Measurements from ENCODE around the gene SMIM11. TPM values are rescaled to one million over a fixed set of nuclear protein-coding genes. Genes with fewer than 3 reads are reported as not detected.

Gene SMIM11
- total RNA-seq, 2 donors from 2014 or later: 4.4 to 20.0 TPM

DNA sequence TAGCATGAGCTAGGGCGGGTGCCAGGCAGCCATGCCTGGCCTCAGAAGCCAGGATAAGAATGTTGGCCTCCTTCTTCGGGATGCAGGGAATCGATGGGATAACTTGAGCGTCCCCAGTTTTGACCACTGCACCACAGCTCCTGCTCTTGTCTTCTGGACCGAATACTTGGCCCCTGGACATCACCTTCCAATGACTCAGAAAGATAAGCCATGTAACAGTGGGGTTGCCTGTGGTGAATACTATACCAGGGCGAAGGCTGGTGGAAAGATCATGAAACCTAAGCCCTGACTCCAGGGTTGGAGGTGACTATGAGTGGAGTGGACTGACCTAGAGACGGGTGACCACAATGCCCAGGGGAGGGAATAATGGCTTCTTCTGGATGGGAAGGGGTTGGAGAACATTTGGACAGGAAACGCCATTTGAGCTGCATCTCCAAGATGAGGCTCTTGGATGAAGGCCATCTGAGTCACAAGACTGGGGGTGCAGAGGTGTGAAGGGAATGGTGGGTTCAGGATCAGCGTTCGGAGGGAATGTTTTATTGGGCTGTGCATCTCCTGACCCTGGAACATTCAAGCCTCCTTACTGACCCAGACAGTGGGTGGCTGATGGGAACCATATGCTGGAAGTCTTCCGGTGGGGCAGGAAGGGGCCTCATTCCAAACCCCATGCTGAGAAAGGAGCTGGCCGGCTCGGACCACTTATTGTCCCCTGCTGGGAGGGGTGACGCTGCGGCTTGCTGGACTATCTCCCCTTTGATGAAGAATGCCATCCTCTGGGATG, 30.0 kb upstream of the SMIM11 start:
- H3K36me3 Mint-ChIP-seq (ENCODE audit: low read depth): no peaks in the 10 kb centered on the region
- no peak for ATAC-seq (replicated peaks)
- no peaks in the 10 kb centered on the region for H3K4me1 Mint-ChIP-seq
- peak overlapping the region; percentile 43 for H3K27ac Mint-ChIP-seq
- no peak overlapping the region for H3K4me3 Mint-ChIP-seq
- H3K27me3 Mint-ChIP-seq: peaks cover 7% of the 10 kb centered on the region
- no peaks in the 10 kb centered on the region for H3K9me3 Mint-ChIP-seq

DNA sequence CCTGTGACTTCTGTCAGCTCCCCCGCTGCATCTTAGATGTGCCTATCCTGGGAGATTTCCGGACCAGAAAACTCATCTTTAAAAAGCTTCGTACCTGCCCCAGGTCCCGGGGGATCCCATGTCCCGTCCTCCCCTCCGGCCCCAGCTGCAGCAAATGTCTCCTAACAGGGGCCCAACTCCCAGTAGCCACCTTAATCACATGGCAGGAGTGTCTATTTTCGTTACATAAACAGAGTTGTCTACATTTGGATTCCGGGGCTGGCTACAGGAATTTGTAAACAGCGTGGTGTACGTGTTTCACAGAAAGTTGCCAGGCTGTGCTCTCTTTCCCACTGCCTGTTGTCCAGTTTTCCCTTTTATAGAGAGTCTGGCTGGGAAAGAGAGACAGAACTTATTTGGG, 29.4 kb upstream of the SMIM11 start:
- Mint-ChIP-seq H3K27me3 (peaks cover 3% of the 10 kb centered on the region), H3K36me3 (ENCODE audit: low read depth) (no peaks in the 10 kb centered on the region), H3K9me3 (no peaks in the 10 kb centered on the region), H3K4me1 (no peaks in the 10 kb centered on the region), H3K4me3 (no peak overlapping the region), H3K27ac (no peak overlapping the region)
- ATAC-seq (replicated peaks): no peak

DNA sequence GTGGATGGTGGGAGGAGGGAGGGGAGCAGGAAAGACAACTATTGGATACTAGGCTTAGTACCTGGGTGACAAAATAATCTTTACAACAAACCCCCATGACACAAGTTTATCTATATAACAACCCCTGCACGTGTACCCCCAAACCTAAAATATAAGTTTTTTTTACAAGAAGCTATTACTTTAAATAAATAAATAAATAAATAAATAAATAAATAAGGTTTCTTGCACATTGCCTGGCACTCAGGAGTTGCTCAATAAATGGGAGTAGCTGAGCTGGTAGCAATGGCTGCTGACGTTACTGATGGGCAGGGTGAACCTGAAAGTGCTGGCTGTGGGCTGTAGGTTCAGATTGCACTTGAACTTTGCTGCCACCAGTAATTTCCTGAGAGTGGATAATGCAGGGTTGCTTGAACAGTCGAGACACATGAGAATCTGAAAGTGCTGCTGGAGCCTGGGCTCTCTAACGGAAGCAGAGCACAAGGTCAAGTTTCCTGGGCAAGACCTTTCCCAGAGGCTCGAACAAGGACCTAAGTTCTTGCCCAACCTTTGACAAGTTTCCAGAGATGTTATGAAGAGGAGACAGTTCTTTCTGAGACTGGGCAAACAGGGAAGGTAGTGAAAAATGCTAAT, 26.3 kb upstream of the SMIM11 start:
- Mint-ChIP-seq H3K9me3 (no peaks in the 10 kb centered on the region), H3K36me3 (ENCODE audit: low read depth) (no peaks in the 10 kb centered on the region), H3K27me3 (peaks cover 3% of the 10 kb centered on the region), H3K4me3 (no peak overlapping the region), H3K27ac (no peak overlapping the region), H3K4me1 (no peaks in the 10 kb centered on the region)
- no peak for ATAC-seq (replicated peaks)

DNA sequence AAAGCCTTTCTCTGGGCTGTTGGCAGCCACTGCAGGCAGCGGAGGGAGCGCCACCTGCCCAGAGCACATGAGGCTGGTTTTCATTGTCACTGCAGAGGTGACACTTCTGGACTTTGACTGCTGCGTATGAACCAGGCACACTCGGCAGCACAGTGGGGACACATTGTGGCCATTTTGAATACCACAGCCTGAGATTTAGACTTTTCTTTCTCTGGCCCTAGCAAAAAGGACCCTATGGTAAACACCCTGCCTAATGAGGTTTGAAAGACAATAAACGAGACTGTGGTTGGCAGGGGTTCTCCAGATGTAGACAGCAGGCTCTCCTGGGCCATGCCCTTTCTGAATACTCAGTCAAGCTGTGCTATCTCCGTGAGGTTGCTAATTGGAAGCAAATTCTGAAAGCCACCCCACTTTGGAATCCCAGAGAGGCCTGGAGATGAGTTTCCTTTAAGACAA, 23.5 kb upstream of the SMIM11 start:
- H3K4me3 Mint-ChIP-seq: no peak overlapping the region
- H3K27ac Mint-ChIP-seq: no peak overlapping the region
- H3K9me3 Mint-ChIP-seq: no peaks in the 10 kb centered on the region
- peaks cover 12% of the 10 kb centered on the region for H3K27me3 Mint-ChIP-seq
- H3K4me1 Mint-ChIP-seq: no peaks in the 10 kb centered on the region
- ATAC-seq (replicated peaks): peak; percentile 39
- H3K36me3 Mint-ChIP-seq (ENCODE audit: low read depth): no peaks in the 10 kb centered on the region

DNA sequence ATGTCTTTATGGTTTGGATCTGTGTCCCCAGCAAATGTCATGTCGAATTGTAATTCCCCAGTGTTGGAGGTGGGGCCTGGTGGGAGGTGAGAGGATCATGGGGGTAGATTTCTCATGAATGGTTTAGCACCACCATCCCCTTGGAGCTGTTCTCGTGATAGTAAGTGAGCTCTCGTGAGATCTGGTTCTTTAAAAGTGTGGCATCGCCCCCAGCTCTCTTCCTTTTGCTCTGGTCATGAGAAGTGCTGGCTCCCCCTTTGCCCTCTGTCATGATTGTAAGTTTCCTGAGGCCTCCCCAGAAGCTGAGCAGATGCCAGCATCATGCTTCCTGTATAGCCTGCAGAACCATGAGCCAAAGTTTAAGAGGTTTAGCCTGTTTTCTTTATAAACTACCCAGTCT, 22.8 kb upstream of the SMIM11 start:
- H3K27ac Mint-ChIP-seq: no peak overlapping the region
- H3K36me3 Mint-ChIP-seq (ENCODE audit: low read depth): no peaks in the 10 kb centered on the region
- H3K9me3 Mint-ChIP-seq: no peaks in the 10 kb centered on the region
- no peak for ATAC-seq (replicated peaks)
- peaks cover 17% of the 10 kb centered on the region for H3K27me3 Mint-ChIP-seq
- no peak overlapping the region for H3K4me3 Mint-ChIP-seq
- no peaks in the 10 kb centered on the region for H3K4me1 Mint-ChIP-seq

DNA sequence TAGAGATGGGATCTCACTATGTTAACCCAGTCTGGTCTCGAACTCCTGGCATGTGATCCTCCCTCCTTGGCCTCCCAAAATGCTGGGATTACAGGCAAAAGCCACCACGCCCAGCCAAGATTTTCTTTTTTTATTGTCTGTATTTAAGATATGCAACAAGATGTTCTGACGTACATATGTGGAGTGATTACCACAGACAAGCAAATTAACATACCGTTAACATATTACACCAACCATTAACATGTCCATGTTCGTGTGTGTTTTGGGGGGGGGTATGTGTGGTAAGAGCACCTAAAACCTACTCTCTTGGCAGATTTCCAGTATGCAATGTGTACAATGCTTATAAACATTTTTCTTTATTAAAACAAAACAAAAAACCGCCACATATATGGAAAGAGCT, 22.1 kb upstream of the SMIM11 start:
- no peak for ATAC-seq (replicated peaks)
- H3K27me3 Mint-ChIP-seq: peaks cover 18% of the 10 kb centered on the region
- no peaks in the 10 kb centered on the region for H3K9me3 Mint-ChIP-seq
- H3K27ac Mint-ChIP-seq: no peak overlapping the region
- H3K4me1 Mint-ChIP-seq: no peaks in the 10 kb centered on the region
- no peaks in the 10 kb centered on the region for H3K36me3 Mint-ChIP-seq (ENCODE audit: low read depth)
- no peak overlapping the region for H3K4me3 Mint-ChIP-seq

DNA sequence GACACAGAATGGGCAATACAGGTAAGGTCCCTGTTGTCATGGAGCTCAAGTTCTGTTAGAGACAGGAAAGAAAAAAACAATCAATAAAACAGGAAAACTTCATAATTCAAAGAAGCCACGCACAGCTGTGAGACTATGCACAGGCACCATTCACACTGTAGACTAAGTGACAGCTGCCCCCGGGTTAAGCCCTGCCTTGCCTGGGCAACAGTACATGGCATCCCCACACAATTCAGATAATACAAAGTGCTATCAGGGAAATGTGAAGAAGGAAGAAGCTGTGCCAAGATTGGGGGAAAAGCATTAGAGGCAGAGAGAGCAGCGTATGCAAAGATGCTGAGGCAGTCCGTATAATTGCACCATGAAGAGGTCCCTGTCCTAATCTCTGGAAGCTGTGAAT, 20.5 kb upstream of the SMIM11 start:
- no peaks in the 10 kb centered on the region for H3K36me3 Mint-ChIP-seq (ENCODE audit: low read depth)
- no peak for ATAC-seq (replicated peaks)
- no peak overlapping the region for H3K4me3 Mint-ChIP-seq
- no peak overlapping the region for H3K27ac Mint-ChIP-seq
- H3K27me3 Mint-ChIP-seq: peaks cover 26% of the 10 kb centered on the region
- no peaks in the 10 kb centered on the region for H3K4me1 Mint-ChIP-seq
- no peaks in the 10 kb centered on the region for H3K9me3 Mint-ChIP-seq

DNA sequence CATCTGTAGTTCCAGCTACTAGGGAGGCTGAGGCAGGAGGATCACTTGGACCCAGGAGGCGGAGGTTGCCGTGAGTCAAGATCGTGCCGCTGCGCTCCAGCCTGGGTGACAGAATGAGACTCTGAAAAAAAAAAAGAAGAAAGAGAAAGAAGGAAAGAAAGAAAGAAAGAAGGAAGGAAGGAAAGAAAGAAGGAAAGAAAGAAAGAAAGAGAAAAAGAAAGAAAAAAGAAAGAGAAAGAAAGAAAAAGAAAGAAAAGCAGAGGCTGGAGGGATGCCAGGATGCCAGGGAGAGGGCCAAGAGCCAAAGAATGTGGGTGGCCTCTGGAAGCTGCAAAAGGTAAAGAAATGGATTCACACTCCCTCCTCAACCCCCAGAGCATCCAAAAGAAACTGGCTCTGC, 19.7 kb upstream of the SMIM11 start:
- Mint-ChIP-seq H3K27me3 (peaks cover 30% of the 10 kb centered on the region), H3K36me3 (ENCODE audit: low read depth) (no peaks in the 10 kb centered on the region), H3K4me3 (no peak overlapping the region), H3K4me1 (no peaks in the 10 kb centered on the region), H3K27ac (no peak overlapping the region), H3K9me3 (no peaks in the 10 kb centered on the region)
- ATAC-seq (replicated peaks): no peak

DNA sequence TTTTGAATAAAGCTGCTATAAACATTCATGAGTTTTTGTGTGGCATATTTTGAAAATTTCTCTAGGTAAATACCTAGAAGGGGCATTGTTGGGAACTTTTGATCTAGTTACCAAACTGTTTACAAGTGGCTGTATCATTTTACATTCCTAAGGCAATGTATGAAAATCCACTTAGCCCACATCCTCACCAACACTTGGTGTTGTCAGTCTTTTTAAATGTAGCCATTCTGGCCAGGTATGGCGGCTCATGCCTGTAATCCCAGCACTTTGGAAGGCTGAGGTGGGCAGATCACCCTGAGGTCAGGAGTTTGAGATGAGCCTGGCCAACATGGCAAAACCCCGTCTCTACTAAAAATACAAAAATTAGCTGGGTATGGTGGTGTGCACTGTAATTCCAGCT, 17.4 kb upstream of the SMIM11 start:
- no peak for ATAC-seq (replicated peaks)
- H3K4me1 Mint-ChIP-seq: peaks cover 7% of the 10 kb centered on the region
- H3K27ac Mint-ChIP-seq: no peak overlapping the region
- H3K4me3 Mint-ChIP-seq: no peak overlapping the region
- H3K27me3 Mint-ChIP-seq: peaks cover 35% of the 10 kb centered on the region
- no peaks in the 10 kb centered on the region for H3K9me3 Mint-ChIP-seq
- H3K36me3 Mint-ChIP-seq (ENCODE audit: low read depth): no peaks in the 10 kb centered on the region

DNA sequence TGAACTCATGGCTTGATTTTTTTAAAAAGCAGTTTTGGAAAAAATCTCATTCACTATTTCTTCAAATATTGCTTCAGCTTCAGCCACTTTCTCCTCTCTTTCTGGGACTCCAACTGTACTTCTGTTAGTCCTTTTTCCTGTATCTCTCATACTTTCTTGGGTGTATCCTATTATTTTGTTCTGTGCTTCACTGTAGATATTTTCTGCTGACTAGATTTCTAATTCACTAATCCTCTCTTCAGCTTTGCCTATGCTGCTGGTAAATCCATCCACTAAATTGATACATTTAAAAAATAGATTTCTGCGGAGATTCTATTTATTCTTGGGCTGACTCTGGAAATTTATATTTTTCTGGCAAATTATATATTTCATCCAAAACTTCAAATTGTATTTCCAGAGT, 16.4 kb upstream of the SMIM11 start:
- Mint-ChIP-seq H3K27ac (no peak overlapping the region), H3K36me3 (ENCODE audit: low read depth) (no peaks in the 10 kb centered on the region)

DNA sequence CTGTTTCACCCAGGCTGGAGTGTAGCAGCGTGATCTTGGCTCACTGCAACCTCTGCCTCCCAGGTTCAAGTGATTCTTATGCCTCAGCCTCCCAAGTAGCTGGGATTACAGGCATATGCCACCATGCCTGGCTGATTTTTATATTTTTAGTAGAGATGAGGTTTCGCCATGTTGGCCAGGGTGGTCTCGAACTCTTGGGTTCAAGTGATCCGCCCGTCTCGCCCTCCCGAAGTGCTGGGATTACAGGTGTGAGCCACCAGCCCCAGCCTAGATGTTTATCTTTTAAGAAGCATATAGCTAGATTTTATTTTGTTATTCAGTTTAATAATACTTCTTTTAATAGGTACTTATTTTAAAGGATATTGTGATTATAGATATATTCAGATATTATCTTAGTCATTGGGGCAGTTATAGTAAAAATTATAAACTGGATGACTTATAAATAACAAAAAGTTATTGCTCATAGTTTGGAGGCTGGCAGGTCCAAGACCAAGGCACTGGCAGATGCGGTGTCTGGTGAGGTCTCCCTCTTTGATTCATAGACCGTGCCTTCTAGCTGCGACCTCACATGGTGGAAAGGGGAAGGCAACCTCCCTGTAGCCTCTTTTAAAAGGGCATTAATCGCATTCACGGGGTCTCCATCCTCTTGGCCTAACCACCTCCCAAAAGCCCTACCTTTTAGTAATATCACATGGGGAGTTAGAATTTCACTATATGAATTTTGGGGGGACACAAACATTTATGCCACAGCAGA, 14.6 kb upstream of the SMIM11 start:
- H3K27ac Mint-ChIP-seq: no peak overlapping the region
- no peak overlapping the region for H3K4me3 Mint-ChIP-seq
- ATAC-seq (replicated peaks): no peak
- no peaks in the 10 kb centered on the region for H3K9me3 Mint-ChIP-seq
- H3K27me3 Mint-ChIP-seq: peaks cover 29% of the 10 kb centered on the region
- H3K4me1 Mint-ChIP-seq: peaks cover 7% of the 10 kb centered on the region
- H3K36me3 Mint-ChIP-seq (ENCODE audit: low read depth): no peaks in the 10 kb centered on the region

More for the DNA sequence above, 16.4 kb upstream of the SMIM11 start:
- no peak for ATAC-seq (replicated peaks)
- H3K4me1 Mint-ChIP-seq: peaks cover 7% of the 10 kb centered on the region
- H3K9me3 Mint-ChIP-seq: no peaks in the 10 kb centered on the region
- H3K4me3 Mint-ChIP-seq: no peak overlapping the region
- peaks cover 35% of the 10 kb centered on the region for H3K27me3 Mint-ChIP-seq

DNA sequence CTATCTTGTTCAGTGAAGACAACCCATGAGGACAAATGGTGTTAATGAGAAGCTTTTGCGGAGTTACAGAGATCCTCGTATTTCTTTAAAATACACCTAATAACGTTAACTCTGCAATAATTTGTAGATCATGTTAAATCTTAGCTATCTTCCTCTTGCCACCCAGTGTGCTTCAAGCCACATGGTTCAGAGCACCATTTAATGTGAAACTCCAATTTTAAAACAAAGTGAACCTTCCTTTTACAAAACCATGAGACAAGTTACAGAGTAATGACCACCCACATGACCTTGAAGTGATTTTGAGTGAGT, 13.2 kb upstream of the SMIM11 start:
- ATAC-seq (replicated peaks): peak; percentile 16
- Mint-ChIP-seq H3K4me3 (peak overlapping the region; percentile 14), H3K4me1 (peaks cover 7% of the 10 kb centered on the region), H3K27ac (no peak overlapping the region), H3K36me3 (ENCODE audit: low read depth) (no peaks in the 10 kb centered on the region), H3K9me3 (no peaks in the 10 kb centered on the region), H3K27me3 (peaks cover 22% of the 10 kb centered on the region)

DNA sequence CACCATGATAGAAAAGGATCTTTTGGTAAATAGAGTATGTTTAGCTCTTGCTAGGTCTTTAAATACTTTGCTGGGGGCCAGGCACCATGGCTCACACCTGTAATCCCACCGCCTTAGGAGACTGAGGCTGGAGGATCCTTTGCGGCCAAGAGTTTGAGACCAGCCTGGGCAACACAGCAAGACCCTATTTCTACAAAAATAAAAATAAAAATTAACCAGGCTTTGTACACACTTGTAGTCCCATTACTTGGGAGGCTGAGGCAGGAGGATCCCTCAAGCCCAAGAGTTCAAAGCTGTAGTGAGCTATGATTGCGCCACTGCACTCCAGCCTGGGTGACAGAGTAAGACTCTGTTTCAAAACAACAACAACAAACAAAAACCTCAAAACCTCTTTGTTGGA, 12.6 kb upstream of the SMIM11 start:
- no peak overlapping the region for H3K27ac Mint-ChIP-seq
- H3K36me3 Mint-ChIP-seq (ENCODE audit: low read depth): no peaks in the 10 kb centered on the region
- H3K4me3 Mint-ChIP-seq: no peak overlapping the region
- H3K9me3 Mint-ChIP-seq: no peaks in the 10 kb centered on the region
- ATAC-seq (replicated peaks): no peak
- peaks cover 17% of the 10 kb centered on the region for H3K27me3 Mint-ChIP-seq
- H3K4me1 Mint-ChIP-seq: peaks cover 7% of the 10 kb centered on the region

DNA sequence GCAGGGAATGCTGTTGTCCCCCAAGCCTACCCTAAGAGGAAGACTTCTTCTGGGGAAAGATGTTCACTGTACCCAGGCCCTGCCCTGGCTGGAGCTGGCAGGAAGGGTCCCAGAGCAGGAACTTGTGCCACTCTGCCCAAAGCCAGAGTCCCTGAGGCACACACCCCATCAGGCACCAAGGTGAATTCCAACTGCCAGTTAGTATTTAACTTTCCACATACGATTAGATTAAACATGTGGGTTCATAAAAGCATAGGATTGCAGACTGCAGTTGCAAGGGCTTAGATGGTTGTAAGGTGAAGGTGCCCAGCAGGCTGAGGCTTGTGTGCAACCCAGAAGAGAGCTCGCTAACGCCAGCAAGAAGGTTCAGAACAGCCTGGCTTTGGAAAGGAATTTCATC, 11.6 kb upstream of the SMIM11 start, which contains the start of gene KCNE2:
KCNE2 (plus strand) TSS at position 274 of the 400 bp plus-strand sequence. CDS start 6,473 bp downstream, outside the sequence.
- no peak for ATAC-seq (replicated peaks)
- Mint-ChIP-seq H3K4me1 (peaks cover 7% of the 10 kb centered on the region), H3K9me3 (no peaks in the 10 kb centered on the region), H3K27me3 (peaks cover 18% of the 10 kb centered on the region), H3K4me3 (no peak within 1 kb of the TSS), H3K27ac (no peak within 1 kb of the TSS), H3K36me3 (ENCODE audit: low read depth) (no peaks in the 10 kb centered on the region)

DNA sequence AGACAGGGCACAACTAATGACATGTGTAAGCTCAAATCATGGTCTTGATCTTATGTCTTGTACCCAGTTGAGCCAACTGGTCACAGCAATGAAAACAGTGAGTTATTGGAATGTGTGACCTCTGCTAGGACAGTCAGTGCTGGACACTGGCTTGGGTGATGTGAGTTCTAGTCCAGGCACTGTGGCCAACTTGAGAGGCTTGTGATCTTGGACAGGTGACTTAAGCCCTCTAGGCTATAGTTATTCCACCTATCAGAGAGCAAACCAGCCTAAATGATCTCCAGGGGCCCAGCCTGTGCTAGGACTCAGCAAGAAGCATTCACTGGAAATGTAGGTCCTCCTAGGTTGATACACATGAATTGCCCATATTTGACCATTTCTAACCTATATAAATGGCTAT, 10.4 kb upstream of the SMIM11 start:
- H3K27me3 Mint-ChIP-seq: peaks cover 13% of the 10 kb centered on the region
- H3K36me3 Mint-ChIP-seq (ENCODE audit: low read depth): no peaks in the 10 kb centered on the region
- ATAC-seq (replicated peaks): no peak
- H3K27ac Mint-ChIP-seq: no peak overlapping the region
- H3K4me3 Mint-ChIP-seq: no peak overlapping the region
- peaks cover 7% of the 10 kb centered on the region for H3K4me1 Mint-ChIP-seq
- no peaks in the 10 kb centered on the region for H3K9me3 Mint-ChIP-seq

Measured in activated T-helper 17 cell treated with anti-CD3 and anti-CD28 coated beads, Interleukin-2, amount 50 U/mL, for 72 hours (primary cell).